ENCODE results near the gene KRT83.
"Not testable (repeated sequence)": the region's sequence is repeated elsewhere in the genome, so short reads cannot be mapped to it uniquely, and the experiment has no call there.

The KRT83 gene

GRCh38 chr12:52327830-52328500 is 6.8 kb upstream of the KRT83 start:
- no peak for DNase-seq

GRCh38 chr12:52327052-52327829 is 6.0 kb upstream of the KRT83 start:
- DNase-seq = peak; percentile 33

- no peak for DNase-seq
Observed at GRCh38 chr12:52324153-52324444, 2.9 kb upstream of the KRT83 start.

- no peak for DNase-seq
Observed at GRCh38 chr12:52323416-52324152, 2.4 kb upstream of the KRT83 start.

- DNase-seq = no peak
Observed at GRCh38 chr12:52323001-52323400, 1.8 kb upstream of the KRT83 start.

- DNase-seq = no peak
Observed at GRCh38 chr12:52322069-52322468, 871 bp upstream of the KRT83 start.

- no peak for DNase-seq
Observed at GRCh38 chr12:52321418-52321817, 220 bp upstream of the KRT83 start.

- no peak for DNase-seq
Observed at GRCh38 chr12:52319097-52319496, 2.1 kb downstream of the KRT83 start.

GRCh38 chr12:52318241-52318990 is 2.8 kb downstream of the KRT83 start:
- DNase-seq = no peak

- no peak for DNase-seq
Observed at GRCh38 chr12:52317468-52318052, 3.6 kb downstream of the KRT83 start.

- DNase-seq = no peak
Observed at GRCh38 chr12:52316701-52317100, 4.5 kb downstream of the KRT83 start.

- no peak for DNase-seq
Observed at GRCh38 chr12:52316290-52316689, 4.9 kb downstream of the KRT83 start.

- not testable (repeated sequence) for DNase-seq
Observed at GRCh38 chr12:52315721-52316120, 5.5 kb downstream of the KRT83 start.

GRCh38 chr12:52314511-52314910 is 6.7 kb downstream of the KRT83 start:
- DNase-seq = no peak

- DNase-seq = no peak
Observed at GRCh38 chr12:52313926-52314325, 7.3 kb downstream of the KRT83 start.

- DNase-seq = no peak
Observed at GRCh38 chr12:52313461-52313860, 7.7 kb downstream of the KRT83 start.

- DNase-seq = no peak
Observed at GRCh38 chr12:52312086-52312485, 9.1 kb downstream of the KRT83 start.

- no peak for DNase-seq
Observed at GRCh38 chr12:52311285-52311648, 9.9 kb downstream of the KRT83 start.

GRCh38 chr12:52310622-52311284 is 10.4 kb downstream of the KRT83 start:
- no peak for DNase-seq

- no peak for DNase-seq
Observed at GRCh38 chr12:52308806-52309425, 12.3 kb downstream of the KRT83 start.

- no peak for DNase-seq
Observed at GRCh38 chr12:52307836-52308805, 13.1 kb downstream of the KRT83 start.

All from GOT3 (cell line).